K562 (cell line): Measurements from ENCODE around the gene ISY1. TPM values are rescaled to one million over a fixed set of nuclear protein-coding genes. Genes with fewer than 3 reads are reported as not detected.
A peak's percentile ranks its signal among the peaks of the same experiment; 100 is the strongest.

Experiments
- ATAC-seq: fragments of 200-7000 bp; cut with Tn5 transposase; 3 replicates; pipeline ENCODE4 v1.9.1; 2020; ENCODE audit warnings: moderate library complexity
- BruUV-seq: library from RNA; stranded (reverse); fragments of 400-500 nt; replicated peaks from 2 replicates; lab custom pipeline; 2021; lab: Mats Ljungman, UMichigan
- CTCF ChIA-PET: fragments of 300-600 bp; formaldehyde crosslinking; extraction: SDS; loops from one replicate; lab custom pipeline; 2021; ENCODE audit warnings: low intra/inter-chr PET ratio; lab: Yijun Ruan, JAX
- POLR2A ChIA-PET: fragments of 300-600, 350-650 bp; sonication (Branson Sonifier 250); formaldehyde crosslinking; extraction: SDS; loops from one replicate; lab custom pipeline; 2021; ENCODE audit warnings: antibody characterized with exemption, inconsistent platforms; lab: Yijun Ruan, JAX
- DNase-seq, 4 experiments: peaks; one replicate each; pipeline versions ENCODE4 v3.0.0 to v3.0.0-alpha.2; 2011 to 2018; ENCODE audit warnings: low spot score in 3 of 4, mixed read lengths in 3 of 4; ENCODE audit errors: extremely low read depth in 1 of 4
- FAIRE-seq: peaks from 2 replicates; lab custom pipeline; 2011; peaks lifted over from hg19 to GRCh38; lab: Jason Lieb, UNC
- H2AFZ ChIP-seq: 2 replicates; pipeline ENCODE4 v1.6.0; 2011; ENCODE audit warnings: low read depth, low read length, control low read depth, inconsistent platforms
- H3K27ac ChIP-seq: fragments of 200-600 bp; 3 replicates; pipeline ENCODE4 v1.8.0; 2011; ENCODE audit warnings: low read depth, mild to moderate bottlenecking, control low read depth, inconsistent platforms, low read length, moderate library complexity, mixed read lengths; ENCODE audit errors: extremely low read depth
- H3K27me3 ChIP-seq, 2 experiments: fragments of 300-600 bp in 1 of 2; 2 replicates in 1 of 2; 3 replicates in 1 of 2; pipeline versions ENCODE4 v1.6.0 to v1.8.0; 2011; ENCODE audit warnings: inconsistent platforms in 2 of 2, low read length in 2 of 2, mild to moderate bottlenecking in 1 of 2, mixed read lengths in 1 of 2, moderate library complexity in 1 of 2; ENCODE audit not compliant: control insufficient read depth in 2 of 2, insufficient read depth in 2 of 2
- H3K36me3 ChIP-seq: fragments of 300-600 bp; 3 replicates; pipeline ENCODE4 v1.8.0; 2011; ENCODE audit warnings: mild to moderate bottlenecking, low read length, inconsistent platforms; ENCODE audit not compliant: control insufficient read depth, insufficient read depth
- H3K4me1 ChIP-seq, 2 experiments: fragments of 200-600 bp in 1 of 2; replicated peaks in 1 of 2; 2 replicates in 1 of 2; 3 replicates in 1 of 2; pipeline versions ENCODE4 v1.5.1 to v1.8.0; 2011; ENCODE audit warnings: inconsistent platforms in 2 of 2, low read length in 2 of 2, mild to moderate bottlenecking in 1 of 2, mixed read lengths in 1 of 2, moderate library complexity in 1 of 2; ENCODE audit not compliant: control insufficient read depth in 2 of 2, insufficient read depth in 2 of 2
- H3K4me2 ChIP-seq: 2 replicates; pipeline ENCODE4 v1.6.1; 2011; ENCODE audit warnings: low read length, control low read depth, inconsistent platforms, mixed read lengths; ENCODE audit not compliant: insufficient read depth
- H3K4me3 ChIP-seq: fragments of 200-600 bp; sonication (generic), shearing (Covaris generic); 2 replicates; pipeline ENCODE4 v1.5.1; 2016; ENCODE audit warnings: control low read depth, inconsistent platforms
- H3K79me2 ChIP-seq: fragments of 200-600 bp; 3 replicates; pipeline ENCODE4 v1.8.0; 2011; ENCODE audit warnings: low read length, inconsistent platforms; ENCODE audit not compliant: control insufficient read depth, insufficient read depth
- H3K9ac ChIP-seq, 2 experiments: 2 replicates each; pipeline versions ENCODE4 v1.6.0 to v1.6.1; 2011; ENCODE audit warnings: low read depth in 2 of 2, low read length in 2 of 2, control low read depth in 1 of 2, inconsistent platforms in 1 of 2, mild to moderate bottlenecking in 1 of 2, mixed read lengths in 1 of 2; ENCODE audit not compliant: insufficient read depth in 1 of 2
- H3K9me1 ChIP-seq: one replicate; pipeline ENCODE4 v1.6.0; 2011; ENCODE audit warnings: inconsistent platforms, mild to moderate bottlenecking, low read length, moderate library complexity; ENCODE audit not compliant: control insufficient read depth, insufficient read depth
- H3K9me3 ChIP-seq: replicated peaks from 2 replicates; pipeline ENCODE4 v1.5.1; 2011; ENCODE audit warnings: low read depth, low read length, inconsistent platforms; ENCODE audit not compliant: control insufficient read depth, insufficient read depth
- H4K20me1 ChIP-seq: replicated peaks from 2 replicates; pipeline ENCODE4 v1.6.1; 2011; ENCODE audit warnings: low read length, inconsistent platforms, mixed read lengths; ENCODE audit not compliant: control insufficient read depth, insufficient read depth
- ARID1B ChIP-seq: fragments of 450-650 bp; IDR thresholded peaks from 2 replicates; pipeline ENCODE4 v1.6.1; 2016; ENCODE audit warnings: antibody characterized with exemption, mild to moderate bottlenecking, inconsistent platforms
- C11orf30 ChIP-seq: fragments of 450-650 bp; IDR thresholded peaks from 2 replicates; pipeline ENCODE4 v1.6.1; 2016; ENCODE audit warnings: low read depth, mild to moderate bottlenecking
- CCAR2 ChIP-seq: fragments of 200-400 bp; formaldehyde crosslinking; IDR thresholded peaks from 2 replicates; pipeline ENCODE4 v1.6.1; 2017; ENCODE audit warnings: mild to moderate bottlenecking, low read depth, low read length
- CEBPG ChIP-seq, 3 experiments: fragments of 200-800 bp in 1 of 3; sonication (Bioruptor generic) in 1 of 3; sonication (generic) in 1 of 3; formaldehyde crosslinking in 1 of 3; IDR thresholded peaks in 2 of 3; conservative IDR thresholded peaks in 1 of 3; 2 replicates each; pipeline versions ENCODE4 v1.6.1 to v1.8.0; 2016 to 2022; ENCODE audit warnings: missing compliant biosample characterization in 2 of 3, missing genetic modification characterization in 2 of 3, mild to moderate bottlenecking in 1 of 3, missing genetic modification reagents in 1 of 3
- EHMT2 ChIP-seq: fragments of 450-650 bp; IDR thresholded peaks from 2 replicates; pipeline ENCODE4 v1.6.1; 2018; ENCODE audit warnings: antibody characterized with exemption
- HDAC3 ChIP-seq: fragments of 450-650 bp; IDR thresholded peaks from 2 replicates; pipeline ENCODE4 v1.6.1; 2018; ENCODE audit warnings: borderline replicate concordance, mild to moderate bottlenecking, moderate library complexity; ENCODE audit not compliant: partially characterized antibody
- KDM4B ChIP-seq, 2 experiments: fragments of 450-650 bp in 1 of 2; sonication (generic) in 1 of 2; IDR thresholded peaks; 2 replicates each; pipeline ENCODE4 v1.6.1; 2016 to 2017; ENCODE audit warnings: borderline replicate concordance in 2 of 2, antibody characterized with exemption in 1 of 2, low read depth in 1 of 2, mild to moderate bottlenecking in 1 of 2
- KHSRP ChIP-seq: fragments of 450-650 bp; IDR thresholded peaks from 2 replicates; pipeline ENCODE4 v1.6.1; 2017
- MEIS2 ChIP-seq: fragments of 450-650 bp; IDR thresholded peaks from 2 replicates; pipeline ENCODE4 v1.6.1; 2014; ENCODE audit warnings: mild to moderate bottlenecking; ENCODE audit not compliant: partially characterized antibody
- MTA3 ChIP-seq: fragments of 450-650 bp; formaldehyde crosslinking; IDR thresholded peaks from 2 replicates; pipeline ENCODE4 v1.6.1; 2017; ENCODE audit warnings: mild to moderate bottlenecking, borderline replicate concordance
- POLR2H ChIP-seq: IDR thresholded peaks from 2 replicates; pipeline ENCODE4 v1.6.1; 2016; ENCODE audit warnings: missing genetic modification characterization, low read depth, mild to moderate bottlenecking, control low read depth, missing compliant biosample characterization, moderate library complexity
- YBX1 ChIP-seq: fragments of 450-650 bp; IDR thresholded peaks from 2 replicates; pipeline ENCODE4 v1.7.1; 2016; ENCODE audit warnings: mild to moderate bottlenecking
- ZBTB34 ChIP-seq: fragments of 250-450 bp; sonication (Bioruptor Pico); IDR thresholded peaks from 2 replicates; pipeline ENCODE4 v1.8.0; 2021; ENCODE audit warnings: mild to moderate bottlenecking, moderate library complexity
- ZNF24 ChIP-seq: fragments of 450-650 bp; IDR thresholded peaks from 2 replicates; pipeline ENCODE4 v1.6.1; 2016
- ZNF316 ChIP-seq: fragments of 450-650 bp; IDR thresholded peaks from 2 replicates; pipeline ENCODE4 v1.6.1; 2016
- ZNF696 ChIP-seq: fragments of 250-450 bp; sonication (Bioruptor Pico); conservative IDR thresholded peaks from 2 replicates; pipeline ENCODE4 v1.4.0; 2020; ENCODE audit warnings: mild to moderate bottlenecking, moderate library complexity
- ZNF79 ChIP-seq: fragments of 250-450 bp; sonication (Bioruptor Pico); IDR thresholded peaks from 2 replicates; pipeline ENCODE4 v1.4.0; 2020; ENCODE audit warnings: low read depth, mild to moderate bottlenecking, moderate library complexity
- WGBS: fragments of 100-300 bp; shearing (Covaris generic); methylation state at CpG from one replicate; pipeline ENCODE4 v1.1.6; 2016; ENCODE audit warnings: low coverage, mixed read lengths; ENCODE audit not compliant: insufficient coverage; ENCODE audit errors: missing lambda C conversion rate; 5-methylcytosine and 5-hydroxymethylcytosine counted together
- in situ Hi-C: fragments of 300-500 bp; cut with MboI; formaldehyde crosslinking; loops from 4 replicates; pipeline ENCODE4 v1.15.0; 2018; ENCODE audit warnings: inconsistent platforms, mixed read lengths
- intact Hi-C: fragments of 100-400 bp; cut with micrococcal nuclease; formaldehyde crosslinking; loops from 2 replicates; pipeline ENCODE4 v1.14.2; 2022
- polyA plus RNA-seq, 8 experiments: library from polyadenylated mRNA; depleted of rRNA in 4 of 8; stranded (reverse) in 5 of 8; unstranded in 3 of 8; fragments of >200 nt; fragmentation: Nextera tagmentation in 2 of 8; fragmentation: Illumina TruSeq in 1 of 8; extraction: Ambion mirVana in 2 of 8; extraction: Trizol in 1 of 8; gene quantifications; 2 replicates each; pipeline versions ENCODE4 v1.2.1 to v1.2.3, GENCODE V29; 2011 to 2014; ENCODE audit warnings: inconsistent platforms in 1 of 8, missing spikeins in 1 of 8
- total RNA-seq, 7 experiments: library from RNA; depleted of rRNA in 6 of 7; stranded (reverse); fragments of >200 nt in 6 of 7; fragmentation: Illumina TruSeq in 2 of 7; extraction: Trizol in 2 of 7; gene quantifications; 2 replicates each; pipeline versions ENCODE4 v1.2.1 to v1.2.3, GENCODE V29; 2011 to 2021; ENCODE audit warnings: low replicate concordance in 1 of 7
- TF ChIP-seq, protein P1 (sequence below): fragments of 250-450 bp; sonication (Bioruptor Pico); IDR thresholded peaks from 2 replicates; pipeline ENCODE4 v1.5.0; 2020; ENCODE audit warnings: mild to moderate bottlenecking
- TF ChIP-seq, protein P2 (sequence below), 2 experiments: fragments of 450-650 bp in 1 of 2; sonication (generic) in 1 of 2; formaldehyde crosslinking in 1 of 2; IDR thresholded peaks in 1 of 2; conservative IDR thresholded peaks in 1 of 2; 2 replicates each; pipeline versions ENCODE4 v1.6.1 to v1.8.1; 2016 to 2023; ENCODE audit warnings: mild to moderate bottlenecking in 2 of 2, moderate library complexity in 2 of 2, inconsistent platforms in 1 of 2, missing genetic modification reagents in 1 of 2

Gene ISY1
- total and polyA plus RNA-seq, 9 of the 15 experiments (the other 6 are each of a cell fraction or from before 2014, with no cell fraction given), result 23.5 to 50.0 (median 32.9) TPM

DNA sequence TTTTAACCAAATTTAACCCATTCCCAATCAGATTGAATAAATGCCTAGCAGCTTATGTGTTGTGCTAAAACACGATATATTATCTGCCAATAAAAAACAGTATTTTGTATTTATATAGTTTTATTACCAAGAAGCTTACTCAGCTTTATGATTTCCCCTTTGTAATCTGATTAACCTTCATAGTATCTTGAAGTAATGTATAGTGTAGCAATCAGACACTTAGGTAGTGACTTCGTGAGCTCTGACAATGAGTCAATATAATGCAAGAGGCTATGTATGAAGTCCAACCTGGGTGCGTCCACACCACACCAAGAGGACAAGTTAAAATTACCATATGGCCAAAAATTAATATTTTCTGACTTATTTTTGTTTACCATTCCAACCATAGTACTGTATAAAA lies 24.9 kb upstream of the ISY1 start:
- Histone ChIP-seq H3K4me2 (peak overlapping the region; percentile 25), H3K27ac (peak overlapping the region; percentile 5; the same call in 1 of the 3 replicates), H3K4me1 (peaks cover 5 to 7% of the 10 kb centered on the region in 2 experiments; a peak in 4 of 5 replicates), H3K27me3 (no peaks in the 10 kb centered on the region), H3K36me3 (peaks cover 11% of the 10 kb centered on the region), H3K4me3 (no peak overlapping the region), H2AFZ (no peak overlapping the region), H4K20me1 (peaks cover 11% of the 10 kb centered on the region), H3K9me1 (no peaks in the 10 kb centered on the region), H3K9me3 (no peaks in the 10 kb centered on the region), H3K79me2 (peaks cover 52% of the 10 kb centered on the region), H3K9ac (peak overlapping the region in 1 of 2 experiments; percentile 99; a peak in 3 of 4 replicates)
- no peak for DNase-seq
- ATAC-seq, result no peak
- FAIRE-seq, result peak; percentile 35
- intact Hi-C loops, result loop anchor here (2.0 kb wide), 1 partner anchor 53 kb away; no protein-coding TSS in a partner anchor
- WGBS, result 34% methylated on average over 3 of the region's 3 CpGs
- BruUV-seq, result no TSS peak
- in situ Hi-C loops, result no loop called here
- POLR2A ChIA-PET, result interaction anchor here (0.7 to 2.2 kb wide), 7 partner anchors 11 to 1399 kb away, joined by 3 to 15 read pairs (median 3); no protein-coding TSS in a partner anchor
- CTCF ChIA-PET, result interaction anchor here (0.6 kb wide), 1 partner anchor 11 kb away, joined by 4 read pairs; no protein-coding TSS in a partner anchor
- TF ChIP-seq MEIS2, result no peak
- TF ChIP-seq, protein P1, sequence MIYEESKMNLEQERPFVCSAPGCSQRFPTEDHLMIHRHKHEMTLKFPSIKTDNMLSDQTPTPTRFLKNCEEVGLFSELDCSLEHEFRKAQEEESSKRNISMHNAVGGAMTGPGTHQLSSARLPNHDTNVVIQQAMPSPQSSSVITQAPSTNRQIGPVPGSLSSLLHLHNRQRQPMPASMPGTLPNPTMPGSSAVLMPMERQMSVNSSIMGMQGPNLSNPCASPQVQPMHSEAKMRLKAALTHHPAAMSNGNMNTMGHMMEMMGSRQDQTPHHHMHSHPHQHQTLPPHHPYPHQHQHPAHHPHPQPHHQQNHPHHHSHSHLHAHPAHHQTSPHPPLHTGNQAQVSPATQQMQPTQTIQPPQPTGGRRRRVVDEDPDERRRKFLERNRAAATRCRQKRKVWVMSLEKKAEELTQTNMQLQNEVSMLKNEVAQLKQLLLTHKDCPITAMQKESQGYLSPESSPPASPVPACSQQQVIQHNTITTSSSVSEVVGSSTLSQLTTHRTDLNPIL (CRISPR knock-in tag), result no peak
- peak; percentile 56 for TF ChIP-seq ZNF316
- TF ChIP-seq ZNF696, result no peak
- TF ChIP-seq C11orf30, result peak; percentile 36; the same call in 1 of the 2 replicates
- no peak for TF ChIP-seq ZBTB34
- no peak for TF ChIP-seq CCAR2
- no peak for TF ChIP-seq KDM4B (IDR thresholded peaks at IDR 0.05; ENCODE audit: borderline replicate concordance in 2 of 2, low read depth in 1 of 2)
- TF ChIP-seq ZNF24, result no peak
- no peak for TF ChIP-seq YBX1
- no peak for TF ChIP-seq EHMT2
- no peak for TF ChIP-seq ZNF79
- peak; percentile 25; the same call in 1 of the 2 replicates for TF ChIP-seq POLR2H (tag)
- TF ChIP-seq CEBPG (CRISPR knock-in tag; IDR thresholded peaks at IDR 0.05), result no peak
- TF ChIP-seq CEBPG (tag; conservative IDR thresholded peaks at IDR 0.05 in 1 of 2, IDR thresholded peaks at IDR 0.05 in 1 of 2), result peak in 1 of 2 experiments; percentile 52; a peak in 2 of 4 replicates
- no peak for TF ChIP-seq KHSRP
- TF ChIP-seq, protein P2, sequence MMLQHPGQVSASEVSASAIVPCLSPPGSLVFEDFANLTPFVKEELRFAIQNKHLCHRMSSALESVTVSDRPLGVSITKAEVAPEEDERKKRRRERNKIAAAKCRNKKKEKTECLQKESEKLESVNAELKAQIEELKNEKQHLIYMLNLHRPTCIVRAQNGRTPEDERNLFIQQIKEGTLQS (IDR thresholded peaks at IDR 0.05), result 0 out of 2 replicates have a peak, but pooled peaks have one; percentile 12
- TF ChIP-seq, protein P2 (CRISPR knock-in tag; conservative IDR thresholded peaks at IDR 0.05), result no peak
- no peak for TF ChIP-seq ARID1B
- TF ChIP-seq MTA3, result no peak
- no peak for TF ChIP-seq HDAC3
